ENCODE data around the gene DDX39A.
A peak's percentile ranks its signal among the peaks of the same experiment; 100 is the strongest.

The DDX39A gene

GRCh38 chr19:14363183-14364097 is 55.7 kb downstream of the DDX39A start:
- DNase-seq (ENCODE audit: low spot score): peak; percentile 82

GRCh38 chr19:14361824-14362223 is 57.3 kb downstream of the DDX39A start:
- DNase-seq (ENCODE audit: low spot score): no peak
